HG03095 (cell line): ENCODE measurements around the gene ADGRF1.

Experiments
- ATAC-seq: cut with Tn5 transposase; IDR thresholded peaks from one replicate; pipeline ENCODE4 v1.9.1; 2021; ENCODE audit warnings: moderate library complexity; ENCODE audit not compliant: unreplicated experiment

The ADGRF1 gene

DNA sequence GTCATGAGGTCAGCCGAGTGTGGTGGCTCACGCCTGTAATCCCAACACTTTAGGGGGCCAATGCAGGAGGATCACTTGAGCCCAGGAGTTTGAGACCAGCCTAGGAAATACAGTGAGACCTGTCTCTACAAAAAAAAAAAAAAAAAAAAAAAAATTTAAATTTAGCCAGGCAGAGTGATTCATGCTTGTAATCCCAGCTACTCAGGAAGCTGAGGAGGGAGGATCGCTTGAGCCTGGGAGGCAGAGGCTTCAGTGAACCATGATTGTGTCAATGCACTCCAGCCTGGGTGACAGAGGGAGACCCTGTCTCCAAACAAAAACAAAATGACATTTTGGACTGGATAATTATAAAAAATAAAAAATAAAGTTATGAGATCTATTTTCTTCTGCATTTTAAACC, 56.2 kb downstream of the ADGRF1 start:
- no peak for ATAC-seq

DNA sequence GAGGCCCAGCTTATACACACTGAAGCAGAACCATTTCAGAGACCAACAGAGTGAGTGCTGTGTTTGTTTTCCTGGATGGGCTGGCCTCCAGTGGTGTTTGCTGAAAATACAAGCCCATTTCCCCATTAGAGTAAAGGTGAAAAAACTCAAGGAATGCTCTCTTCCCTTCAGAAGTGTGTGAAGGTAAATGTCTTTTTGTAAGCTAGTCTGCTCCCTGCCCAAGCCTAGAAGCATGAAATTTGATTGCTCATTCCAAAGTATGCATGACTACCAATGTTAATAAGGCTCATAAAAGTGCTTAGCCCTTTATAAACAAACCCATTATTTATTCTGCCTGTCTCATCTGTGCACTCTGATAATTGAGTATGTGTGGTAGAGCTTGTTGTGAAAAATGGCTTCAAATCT, 59.1 kb downstream of the ADGRF1 start:
- no peak for ATAC-seq

DNA sequence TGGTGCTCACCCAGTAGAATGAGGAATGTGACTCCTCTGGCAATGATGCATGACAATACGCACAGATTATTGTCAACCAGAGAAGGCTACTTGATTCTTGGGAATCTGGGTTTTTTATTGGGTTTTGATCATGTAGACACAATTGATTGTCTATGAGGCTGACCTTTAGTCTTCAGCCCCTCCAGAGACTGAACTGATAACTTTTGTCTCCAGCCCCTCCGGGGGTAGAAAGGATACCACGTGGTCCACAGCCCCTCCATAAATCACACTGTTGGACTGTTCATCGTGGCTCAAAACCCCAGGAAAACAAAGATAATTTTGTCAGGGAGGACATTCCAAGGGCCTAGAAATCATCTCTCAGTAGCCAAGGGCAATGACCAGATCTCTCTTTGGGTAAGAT, 62.9 kb downstream of the ADGRF1 start:
- ATAC-seq = no peak

DNA sequence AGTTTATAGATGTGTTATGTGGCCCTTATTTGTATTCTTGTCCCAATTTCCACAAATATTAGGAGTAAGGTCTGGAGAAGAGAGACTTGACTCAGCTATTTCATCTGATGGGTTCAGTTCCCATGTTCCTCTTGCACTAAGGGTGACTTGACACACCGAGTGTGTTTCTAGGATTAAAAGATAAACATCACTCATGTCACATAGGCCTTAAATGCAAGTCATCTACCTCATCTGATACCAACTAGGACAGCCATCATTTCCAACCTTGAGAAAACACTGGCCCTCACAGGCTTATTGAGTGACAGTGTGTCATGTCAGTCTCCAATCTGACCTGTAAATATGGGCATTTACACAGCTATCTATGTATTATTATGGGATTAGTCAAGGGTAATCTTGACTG, 67.3 kb downstream of the ADGRF1 start:
- no peak for ATAC-seq

DNA sequence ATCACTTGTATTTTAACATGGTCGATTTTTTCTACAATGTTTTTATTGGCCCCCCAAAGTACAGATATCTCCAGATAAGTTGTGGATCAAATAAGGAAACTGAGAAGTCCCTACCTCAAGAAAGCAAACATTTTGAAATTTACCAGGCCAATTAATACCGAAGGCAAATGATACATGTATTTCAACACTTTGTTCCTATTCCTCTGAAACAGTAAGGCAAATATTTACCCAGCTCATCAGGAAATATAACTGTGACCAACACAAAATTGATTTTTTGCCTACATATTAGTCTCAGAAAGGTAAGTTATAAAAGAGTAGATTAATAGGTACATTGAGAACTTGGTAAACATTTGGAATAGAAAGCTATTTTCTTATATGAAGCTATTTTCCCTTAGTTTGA, 69.1 kb downstream of the ADGRF1 start:
- ATAC-seq = no peak

DNA sequence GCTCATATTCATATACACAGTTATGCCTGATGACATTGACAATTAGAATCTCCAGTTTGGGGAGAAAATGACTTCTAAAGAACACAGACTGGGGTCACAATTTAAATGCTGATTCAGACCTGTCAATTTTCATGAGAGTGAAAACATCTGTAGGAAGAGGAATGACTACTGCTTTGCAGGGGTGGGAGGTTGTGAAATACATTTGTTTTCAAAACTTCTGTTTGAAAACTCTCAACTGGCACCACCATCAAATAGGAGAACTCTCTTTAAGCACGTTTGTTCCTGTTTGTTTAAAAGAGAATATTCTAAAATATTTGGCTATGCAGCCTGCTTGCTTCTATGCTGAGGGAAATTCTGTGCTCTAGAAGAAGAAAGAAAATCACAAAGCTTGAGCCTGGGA, 69.6 kb downstream of the ADGRF1 start:
- ATAC-seq = no peak

DNA sequence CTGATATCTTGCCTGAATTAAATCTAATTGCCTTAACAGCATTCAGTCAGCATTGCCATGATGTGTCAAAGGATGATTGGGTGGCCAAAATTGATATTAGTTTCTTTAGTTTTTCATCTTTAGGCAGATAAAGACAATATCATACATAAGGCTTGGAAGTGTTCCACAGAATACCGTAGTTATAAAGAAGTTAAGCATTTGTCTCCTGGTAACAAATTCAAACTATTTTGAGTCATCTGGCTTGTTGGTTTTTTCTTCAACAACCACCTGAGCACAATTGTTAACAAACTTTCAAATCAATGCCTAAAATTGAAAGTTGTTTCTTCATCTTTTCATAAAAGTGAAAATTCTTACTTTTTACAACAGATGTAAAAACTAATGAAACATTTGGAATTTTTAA, 72.9 kb downstream of the ADGRF1 start:
- no peak for ATAC-seq

DNA sequence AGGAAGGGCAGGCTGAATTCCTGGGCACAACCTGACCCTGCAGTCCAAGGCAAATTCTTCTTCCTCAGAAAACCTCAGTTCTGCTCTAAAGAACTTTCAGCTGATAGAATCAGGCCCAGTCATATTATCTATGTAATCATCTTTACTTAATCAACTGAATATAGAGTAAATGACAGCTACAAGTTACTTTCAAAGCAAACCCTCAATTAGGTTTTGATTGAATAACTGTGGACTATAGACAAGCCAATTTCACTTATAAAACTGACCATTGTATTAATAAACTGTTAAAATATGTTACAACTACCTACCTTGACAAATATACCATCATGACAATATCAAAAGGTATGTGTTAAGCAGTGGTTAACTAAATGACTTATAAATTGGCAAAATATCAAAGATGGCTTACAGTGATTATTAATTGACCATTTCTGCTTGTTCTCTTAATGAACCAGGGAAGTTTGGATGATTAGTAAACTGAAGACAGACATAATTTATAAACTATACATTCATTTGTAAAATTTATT, 74.2 kb downstream of the ADGRF1 start:
- ATAC-seq = no peak

DNA sequence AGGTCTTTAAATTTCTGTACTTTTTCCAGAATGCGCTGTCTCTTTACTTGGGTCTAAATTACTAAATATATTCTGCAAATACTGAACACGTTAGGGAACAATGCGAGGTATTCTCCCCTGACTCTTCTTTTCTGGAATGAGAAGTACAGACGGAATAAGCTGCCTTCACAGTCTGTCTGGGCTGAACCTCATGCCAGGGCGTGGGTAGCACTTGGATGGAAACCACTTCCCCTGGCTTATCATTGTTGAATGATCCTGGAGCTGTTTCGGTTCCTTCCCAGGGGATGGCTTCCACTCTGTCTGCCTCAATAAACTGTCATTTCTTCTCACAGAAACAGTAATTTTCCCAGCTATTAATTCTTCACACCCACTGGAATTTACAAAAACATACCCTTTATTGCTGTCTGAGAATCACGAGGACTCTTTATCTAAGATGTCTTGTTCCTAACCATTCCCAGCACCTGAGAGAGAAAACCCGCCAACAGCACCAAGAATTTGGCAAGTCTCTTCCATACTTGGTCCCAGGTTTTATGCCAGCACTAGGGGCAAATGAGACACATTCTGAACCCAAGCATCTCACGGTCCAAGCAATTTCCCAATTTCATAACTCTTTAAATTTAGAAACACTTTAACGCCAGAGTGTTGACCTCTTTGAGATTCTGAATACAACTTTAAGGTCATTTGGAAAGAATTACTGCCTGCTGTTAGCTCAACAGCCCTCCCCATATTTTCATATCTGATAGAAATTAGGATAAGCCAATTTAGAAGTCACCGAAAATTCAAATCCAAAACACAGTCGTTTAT, 77.2 kb downstream of the ADGRF1 start:
- ATAC-seq = no peak

DNA sequence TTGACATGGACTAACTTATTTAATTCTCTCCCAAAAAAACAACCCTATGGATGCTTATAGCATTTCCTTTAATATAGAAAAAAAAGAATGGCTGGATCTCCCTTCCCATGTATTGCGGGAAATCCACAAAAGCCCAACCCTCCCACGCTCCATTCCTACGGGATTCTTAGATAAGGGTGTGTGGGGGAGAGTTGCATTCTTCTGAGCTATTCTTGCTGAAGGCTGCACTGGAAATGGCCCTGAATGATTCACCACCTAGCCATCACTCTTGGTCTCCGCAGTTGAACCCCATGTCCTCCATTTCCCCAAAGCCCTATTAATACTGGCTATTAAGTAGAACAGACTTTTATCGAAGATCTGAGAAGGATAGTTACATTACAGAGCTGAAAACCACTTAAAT, 78.5 kb downstream of the ADGRF1 start:
- ATAC-seq = no peak

DNA sequence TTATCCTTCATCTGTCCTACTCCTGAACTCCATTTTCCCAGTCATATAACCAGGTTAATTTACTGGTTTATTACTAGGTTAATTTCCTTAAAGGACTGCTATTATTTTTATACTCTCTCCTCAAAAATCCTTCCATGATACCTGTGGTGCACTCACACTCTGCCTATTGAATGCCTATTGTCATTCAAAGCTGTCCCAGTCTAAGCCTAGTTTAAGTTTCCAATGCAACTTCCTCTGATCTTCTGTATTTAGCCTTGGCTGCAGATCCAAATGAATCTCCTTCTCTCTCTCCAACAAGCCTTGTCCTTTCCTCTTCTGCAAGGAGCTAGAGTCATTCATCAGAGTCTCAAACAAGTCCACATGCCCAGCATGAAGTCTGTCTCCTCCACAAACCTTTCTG, 79.1 kb downstream of the ADGRF1 start:
- no peak for ATAC-seq

DNA sequence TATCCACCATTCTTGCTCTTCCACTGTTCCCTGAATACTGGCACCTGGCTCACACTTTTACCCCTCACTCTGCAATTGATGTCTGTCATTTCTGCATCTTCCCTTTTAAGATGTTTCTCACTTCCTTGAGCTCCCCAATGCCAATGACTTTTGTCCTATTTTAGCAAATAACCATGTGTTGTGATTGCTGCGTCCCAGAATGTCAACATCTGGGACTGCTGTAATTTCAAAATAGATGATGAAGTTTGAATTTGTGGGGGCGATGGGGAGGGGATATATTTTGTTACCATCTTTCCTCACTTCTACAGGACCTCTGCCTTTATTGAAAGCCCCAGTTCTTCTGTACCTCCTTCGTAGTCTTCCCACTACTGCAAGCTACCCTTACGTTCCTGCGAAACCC, 80.4 kb downstream of the ADGRF1 start:
- no peak for ATAC-seq

DNA sequence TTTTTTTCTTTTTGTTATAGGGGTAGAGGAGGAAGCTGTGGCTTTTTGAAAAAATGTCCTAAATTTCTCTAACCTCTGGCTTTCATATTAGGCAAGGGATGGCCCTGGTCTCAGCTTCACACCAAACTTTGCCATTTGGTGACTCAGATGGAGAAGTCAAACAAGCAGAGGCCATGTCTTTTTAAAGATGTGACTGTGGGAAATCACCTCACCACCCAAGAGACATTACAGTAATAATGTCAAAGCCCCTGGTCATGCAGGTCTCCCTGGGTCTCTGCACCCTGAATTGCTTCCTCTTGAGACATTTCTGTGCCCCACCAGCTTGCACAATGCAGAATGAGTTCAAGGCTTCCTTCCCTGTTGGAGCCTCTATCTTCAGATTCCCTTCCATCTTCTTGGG, 80.9 kb downstream of the ADGRF1 start:
- ATAC-seq = no peak

DNA sequence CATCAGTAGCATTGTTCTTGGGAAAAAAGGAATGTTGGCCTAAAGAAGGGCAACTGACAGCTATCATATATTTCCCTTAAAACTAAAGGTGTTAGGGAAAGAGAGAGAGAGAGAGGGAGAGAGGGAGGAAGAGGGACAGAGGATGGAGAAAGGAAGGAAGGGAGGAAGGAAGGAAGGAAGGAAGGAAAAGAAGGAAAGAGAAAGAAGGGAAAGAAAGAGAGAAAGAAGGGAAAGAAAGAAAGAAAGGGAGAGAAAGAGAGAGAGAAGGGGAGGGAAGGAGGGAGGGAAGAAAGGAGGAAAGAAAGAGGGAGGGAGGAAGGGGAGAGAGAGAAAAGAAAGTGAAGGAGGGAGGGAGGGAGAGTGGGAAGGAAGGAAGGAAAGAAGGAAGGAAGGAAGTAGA, 82.7 kb downstream of the ADGRF1 start:
- ATAC-seq = no peak

DNA sequence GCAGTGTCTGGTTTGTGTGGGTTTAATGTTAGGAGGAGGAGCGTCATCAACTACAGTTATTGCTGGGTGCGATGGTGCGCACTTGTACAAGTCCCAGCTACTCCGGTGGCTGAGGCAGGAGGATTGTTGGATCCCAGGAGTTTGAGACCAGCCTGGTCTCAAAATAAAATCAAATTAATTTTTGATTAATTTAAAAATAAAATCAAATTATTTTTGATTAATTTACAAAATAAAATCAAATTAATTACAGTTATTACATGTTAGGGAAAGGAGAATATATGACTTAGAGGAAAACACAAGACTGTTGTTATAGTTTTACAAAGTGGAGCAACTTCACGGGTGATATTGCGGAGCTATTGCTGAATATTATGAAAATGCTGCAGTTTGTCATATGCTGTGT, 85.7 kb downstream of the ADGRF1 start:
- ATAC-seq = no peak

DNA sequence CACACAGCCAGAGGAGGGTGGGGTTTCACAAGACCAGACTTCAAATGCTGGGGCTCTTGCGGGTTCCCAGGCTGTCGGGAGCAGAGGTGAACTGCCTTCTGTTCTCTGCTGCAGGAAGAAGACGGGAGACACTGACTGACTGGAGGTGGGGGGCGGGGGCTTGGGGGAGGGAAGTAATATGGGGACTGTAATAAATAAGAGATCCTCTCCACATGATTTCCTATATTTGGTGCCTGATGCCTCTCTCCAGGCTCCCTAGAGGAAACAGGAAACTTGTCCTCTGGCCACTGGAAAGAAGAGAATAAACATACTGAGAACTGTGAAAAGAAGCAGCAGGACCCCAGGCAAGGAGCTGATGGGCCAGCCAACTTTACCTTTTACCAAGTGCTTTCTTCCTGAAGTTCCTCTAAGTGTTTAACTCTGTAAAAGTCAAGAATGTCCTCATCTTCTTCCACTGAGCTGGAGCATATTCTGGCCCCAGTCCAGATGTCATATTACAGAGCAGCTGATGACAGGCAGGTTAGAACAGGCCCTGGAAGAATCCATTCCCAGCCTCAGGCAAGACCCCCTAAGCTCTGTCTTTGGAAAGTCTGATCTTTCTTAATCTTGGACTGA, 87.2 kb downstream of the ADGRF1 start:
- ATAC-seq = no peak

DNA sequence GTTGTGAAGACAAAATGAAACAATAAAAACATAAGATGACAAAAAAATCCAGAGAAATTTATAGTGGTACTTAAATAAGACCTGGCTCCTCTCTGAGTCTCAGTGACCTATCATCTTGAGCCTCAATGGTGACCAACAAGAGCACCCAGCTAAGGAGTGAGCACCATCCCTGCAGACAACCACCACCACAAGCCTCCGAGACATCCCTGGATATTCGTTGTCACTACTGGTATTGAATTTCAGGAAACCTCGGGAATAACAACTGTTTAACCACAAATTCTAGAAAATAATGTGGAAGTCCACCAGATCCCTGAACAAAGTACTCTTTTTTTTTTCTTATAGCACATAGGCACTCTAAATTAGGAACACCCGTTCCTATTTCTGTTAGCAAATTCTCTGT, 88.2 kb downstream of the ADGRF1 start:
- no peak for ATAC-seq

DNA sequence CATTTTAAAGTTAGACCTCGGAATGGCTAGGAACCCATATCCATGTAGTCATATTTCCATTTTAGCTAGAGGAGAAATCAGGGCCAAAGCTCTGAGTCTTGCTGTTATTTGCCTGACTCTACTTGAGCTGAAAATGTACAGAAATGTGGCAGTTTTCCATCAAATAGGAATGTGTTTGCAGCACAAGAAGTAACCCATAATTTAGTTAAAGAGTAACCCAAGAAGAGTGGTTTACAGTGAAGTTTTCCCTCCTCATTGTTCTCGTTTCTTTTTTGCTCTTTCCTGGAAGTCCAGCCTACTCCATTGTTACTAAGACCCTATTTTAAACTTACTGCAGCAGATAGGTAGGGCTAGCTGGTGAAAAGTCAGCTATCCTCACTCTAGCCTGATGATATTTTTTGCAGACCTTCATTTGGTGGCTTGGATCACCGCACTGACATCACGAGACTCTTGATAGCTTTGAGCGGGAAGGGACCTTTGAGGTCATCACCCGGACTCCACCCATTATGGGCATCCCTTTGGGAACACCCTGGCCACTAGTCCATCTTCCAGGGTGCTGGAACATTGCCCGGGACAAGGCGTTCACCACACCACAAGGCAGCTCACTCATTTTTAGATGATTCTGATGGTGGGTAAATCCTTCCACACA, 92.4 kb downstream of the ADGRF1 start:
- ATAC-seq = no peak

DNA sequence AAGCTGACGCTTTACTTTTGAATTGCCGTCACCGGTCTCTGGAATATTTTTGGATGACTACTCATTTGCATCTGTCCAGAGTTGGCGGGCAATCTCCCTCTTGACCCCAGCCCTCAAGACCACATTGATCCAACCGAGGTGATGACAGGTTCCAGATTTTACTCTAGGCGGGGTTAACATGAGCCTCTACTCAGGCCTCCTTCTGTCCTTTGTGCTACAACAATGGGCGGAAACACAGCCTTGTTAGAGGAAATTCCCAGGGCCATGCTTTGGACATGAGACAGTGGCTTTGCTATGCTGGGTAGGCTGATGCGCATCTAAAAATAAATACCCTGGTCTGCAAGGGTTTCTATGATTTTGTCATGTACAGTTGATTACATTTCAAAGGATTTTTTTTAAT, 93.4 kb downstream of the ADGRF1 start:
- no peak for ATAC-seq
